ENCODE data around the gene MICOS13.
"Not testable (repeated sequence)": the region's sequence is repeated elsewhere in the genome, so short reads cannot be mapped to it uniquely, and the experiment has no call there.

MICOS13 gene

DNA sequence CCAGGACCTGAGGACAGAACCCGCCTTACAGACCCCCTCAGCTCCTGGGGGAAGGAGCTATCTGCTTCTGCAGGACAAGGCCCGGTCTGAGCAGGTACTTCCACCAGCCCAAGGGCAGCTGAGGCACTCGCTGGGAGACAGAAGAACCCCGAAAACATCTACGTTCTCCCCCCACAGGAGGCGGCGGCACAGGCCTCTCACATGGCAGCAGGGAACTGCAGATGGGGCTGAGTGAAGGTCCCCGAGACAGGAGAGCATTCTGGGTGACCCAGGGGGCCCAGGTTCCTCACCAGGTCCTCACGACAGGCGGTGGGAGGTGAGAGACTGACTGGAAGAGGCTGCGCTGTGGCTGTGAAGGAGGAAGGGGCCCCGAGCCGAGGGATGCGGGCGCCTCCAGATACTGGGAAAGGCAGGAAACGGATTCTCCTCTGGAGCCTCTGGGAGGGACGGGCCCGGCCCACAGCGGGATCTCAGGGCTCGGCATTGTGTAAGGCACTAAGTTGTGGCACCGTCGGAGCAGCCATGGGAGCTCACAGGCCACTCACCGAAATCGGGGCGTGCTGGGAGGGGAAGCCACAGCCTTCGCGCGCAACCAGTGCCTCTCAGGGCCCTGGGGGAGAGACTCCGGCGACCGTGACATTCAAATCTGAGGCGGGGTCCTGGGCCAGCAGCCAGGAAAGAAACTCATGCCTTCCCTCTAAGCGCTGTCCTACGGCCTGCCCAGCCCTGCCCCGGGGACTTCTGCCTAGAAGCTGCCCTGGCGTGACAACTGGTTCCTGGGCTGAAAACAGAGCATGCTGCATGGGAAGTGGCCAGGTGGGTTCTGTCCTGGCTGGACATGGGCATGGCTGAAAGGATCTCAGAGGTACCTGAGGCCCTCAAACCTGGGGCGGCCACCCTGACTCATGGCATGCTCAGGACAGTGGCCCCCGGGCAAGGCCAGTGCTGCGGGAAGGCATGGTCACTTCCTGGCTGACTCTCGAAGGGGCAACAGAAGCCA is 23.8 kb upstream of the MICOS13 start:
- Histone ChIP-seq H3K27me3 (ENCODE audit: insufficient read depth, low read depth, severe bottlenecking) (no peaks in the 10 kb centered on the region), H3K9me3 (ENCODE audit: severe bottlenecking) (no peaks in the 10 kb centered on the region), H3K27ac (no peak overlapping the region), H3K4me3 (ENCODE audit: low read depth, low read length) (no peak overlapping the region), H3K36me3 (peaks cover 77% of the 10 kb centered on the region)
- TF ChIP-seq, protein P1, sequence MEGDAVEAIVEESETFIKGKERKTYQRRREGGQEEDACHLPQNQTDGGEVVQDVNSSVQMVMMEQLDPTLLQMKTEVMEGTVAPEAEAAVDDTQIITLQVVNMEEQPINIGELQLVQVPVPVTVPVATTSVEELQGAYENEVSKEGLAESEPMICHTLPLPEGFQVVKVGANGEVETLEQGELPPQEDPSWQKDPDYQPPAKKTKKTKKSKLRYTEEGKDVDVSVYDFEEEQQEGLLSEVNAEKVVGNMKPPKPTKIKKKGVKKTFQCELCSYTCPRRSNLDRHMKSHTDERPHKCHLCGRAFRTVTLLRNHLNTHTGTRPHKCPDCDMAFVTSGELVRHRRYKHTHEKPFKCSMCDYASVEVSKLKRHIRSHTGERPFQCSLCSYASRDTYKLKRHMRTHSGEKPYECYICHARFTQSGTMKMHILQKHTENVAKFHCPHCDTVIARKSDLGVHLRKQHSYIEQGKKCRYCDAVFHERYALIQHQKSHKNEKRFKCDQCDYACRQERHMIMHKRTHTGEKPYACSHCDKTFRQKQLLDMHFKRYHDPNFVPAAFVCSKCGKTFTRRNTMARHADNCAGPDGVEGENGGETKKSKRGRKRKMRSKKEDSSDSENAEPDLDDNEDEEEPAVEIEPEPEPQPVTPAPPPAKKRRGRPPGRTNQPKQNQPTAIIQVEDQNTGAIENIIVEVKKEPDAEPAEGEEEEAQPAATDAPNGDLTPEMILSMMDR (IDR thresholded peaks at IDR 0.05; ENCODE audit: low read depth, low read length), result no peak
- DNase-seq, result no peak

GRCh38 chr19:5702053-5702410 is 21.7 kb upstream of the MICOS13 start:
- H3K4me3 ChIP-seq (ENCODE audit: low read depth, low read length); DNase-seq; H3K9me3 ChIP-seq (ENCODE audit: severe bottlenecking); H3K27ac ChIP-seq; H3K27me3 ChIP-seq (ENCODE audit: insufficient read depth, low read depth, severe bottlenecking): not testable (repeated sequence)
- H3K36me3 ChIP-seq, result peaks cover 72% of the 10 kb centered on the region

DNA sequence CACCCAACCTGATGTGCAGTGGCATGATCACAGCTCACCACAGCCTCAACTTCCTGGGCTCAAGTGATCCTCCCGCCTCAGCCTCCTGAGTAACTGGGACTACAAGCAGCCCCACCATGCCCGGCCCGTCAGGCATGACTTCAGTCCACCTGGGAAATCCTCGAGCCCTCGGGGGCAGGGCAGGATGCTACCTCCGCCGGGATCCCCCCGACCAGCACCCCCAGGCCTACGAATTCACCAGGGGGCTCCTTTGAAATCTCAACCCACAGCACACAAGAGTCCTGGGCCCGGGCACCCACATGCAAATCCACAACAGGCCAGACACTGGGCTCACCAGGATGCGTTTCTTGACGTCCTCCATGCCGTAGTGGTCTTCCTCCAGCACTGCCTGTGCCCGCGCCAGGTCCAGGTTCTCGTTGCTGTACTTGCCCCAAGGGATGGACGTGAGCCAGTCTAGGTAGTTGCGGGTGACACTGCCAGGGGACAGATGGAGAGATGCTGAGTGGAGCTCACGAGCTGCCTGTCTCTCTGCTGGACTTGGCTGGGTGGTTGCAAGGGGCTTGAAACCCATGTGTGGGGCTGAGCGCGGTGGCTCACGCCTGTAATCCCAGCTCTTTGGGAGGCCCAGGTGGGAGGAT is 20.3 kb upstream of the MICOS13 start:
- H3K9me3 ChIP-seq (ENCODE audit: severe bottlenecking), result no peaks in the 10 kb centered on the region
- TF ChIP-seq, protein P1 (IDR thresholded peaks at IDR 0.05; ENCODE audit: low read depth, low read length), result no peak
- no peaks in the 10 kb centered on the region for H3K27me3 ChIP-seq (ENCODE audit: insufficient read depth, low read depth, severe bottlenecking)
- no peak for DNase-seq
- peaks cover 72% of the 10 kb centered on the region for H3K36me3 ChIP-seq
- H3K27ac ChIP-seq, result no peak overlapping the region
- H3K4me3 ChIP-seq (ENCODE audit: low read depth, low read length), result no peak overlapping the region

GRCh38 chr19:5698635-5699422 is 18.5 kb upstream of the MICOS13 start:
- Histone ChIP-seq H3K9me3 (ENCODE audit: severe bottlenecking) (no peaks in the 10 kb centered on the region), H3K36me3 (peaks cover 72% of the 10 kb centered on the region), H3K27ac (no peak overlapping the region), H3K4me3 (ENCODE audit: low read depth, low read length) (no peak overlapping the region), H3K27me3 (ENCODE audit: insufficient read depth, low read depth, severe bottlenecking) (no peaks in the 10 kb centered on the region)
- DNase-seq, result no peak
- TF ChIP-seq, protein P1 (IDR thresholded peaks at IDR 0.05; ENCODE audit: low read depth, low read length), result no peak

DNA sequence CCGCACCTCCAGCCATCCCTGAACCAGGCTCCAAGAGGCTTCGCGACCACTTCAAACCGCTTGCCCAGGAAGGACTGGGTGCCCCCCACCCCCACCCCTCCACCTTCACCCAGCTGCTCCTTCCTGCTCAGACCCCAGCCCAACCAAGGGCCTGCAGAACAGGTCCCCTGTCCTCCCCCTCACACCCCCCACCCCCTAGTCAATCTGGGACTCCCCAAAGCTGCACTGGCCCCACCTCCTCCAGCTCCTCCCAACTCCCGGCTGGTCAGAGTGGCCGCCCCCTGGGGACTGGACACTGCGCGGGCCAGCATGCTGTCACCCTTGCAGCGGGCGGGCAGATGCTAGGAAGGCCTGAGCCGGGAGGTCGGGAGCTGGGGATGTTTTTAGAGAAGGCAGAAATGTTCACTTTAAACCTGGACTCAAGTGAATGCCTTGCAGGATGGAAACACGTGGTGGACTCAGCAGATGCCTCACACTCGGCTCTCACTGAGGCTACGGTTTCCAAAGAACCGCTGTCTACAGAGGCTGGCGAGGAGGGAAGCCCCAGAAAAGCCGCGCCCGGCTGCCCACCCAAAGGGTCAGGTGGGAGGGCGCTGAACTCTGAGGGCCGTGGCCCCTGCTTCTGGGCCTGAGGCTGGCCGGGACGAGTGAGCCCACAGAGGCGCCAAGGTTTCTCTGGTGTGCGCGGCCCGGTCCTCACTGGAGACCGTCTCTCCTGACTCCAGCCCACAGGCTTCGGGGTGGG is 17.7 kb upstream of the MICOS13 start:
- Histone ChIP-seq H3K27ac (no peak overlapping the region), H3K4me3 (ENCODE audit: low read depth, low read length) (no peak overlapping the region), H3K36me3 (peaks cover 72% of the 10 kb centered on the region), H3K9me3 (ENCODE audit: severe bottlenecking) (no peaks in the 10 kb centered on the region), H3K27me3 (ENCODE audit: insufficient read depth, low read depth, severe bottlenecking) (no peaks in the 10 kb centered on the region)
- DNase-seq, result no peak
- TF ChIP-seq, protein P1 (IDR thresholded peaks at IDR 0.05; ENCODE audit: low read depth, low read length), result no peak
